Smooth muscle cell (in vitro differentiated cells): Measurements from ENCODE around the gene ABCC6. TPM values are rescaled to one million over a fixed set of nuclear protein-coding genes. Genes with fewer than 3 reads are reported as not detected.

Source experiments
- DNase-seq: peaks from one replicate; lab custom pipeline; 2025; ENCODE audit not compliant: unreplicated experiment; lab: John Stamatoyannopoulos, UW
- H2AFZ ChIP-seq: fragments of 200-600 bp; sonication (generic); 2 replicates; pipeline ENCODE4 v1.6.0; 2016; ENCODE audit warnings: antibody characterized with exemption, low read depth, mild to moderate bottlenecking
- H3F3A ChIP-seq: fragments of 200-600 bp; sonication (generic); 2 replicates; pipeline ENCODE4 v1.6.0; 2017; ENCODE audit warnings: antibody characterized with exemption, low read depth
- H3K27ac ChIP-seq: fragments of 200-600 bp; sonication (generic); 2 replicates; pipeline ENCODE4 v1.5.1; 2016; ENCODE audit warnings: low read depth, mild to moderate bottlenecking
- H3K27me3 ChIP-seq: fragments of 200-600 bp; sonication (generic); 2 replicates; pipeline ENCODE4 v1.6.1; 2016; ENCODE audit warnings: low read depth, mild to moderate bottlenecking
- H3K36me3 ChIP-seq: fragments of 200-600 bp; sonication (generic); 2 replicates; pipeline ENCODE4 v1.5.1; 2016; ENCODE audit warnings: low read depth
- H3K4me1 ChIP-seq: fragments of 200-600 bp; sonication (generic); 2 replicates; pipeline ENCODE4 v1.5.1; 2016; ENCODE audit warnings: low read depth
- H3K4me2 ChIP-seq: fragments of 200-600 bp; sonication (generic); 2 replicates; pipeline ENCODE4 v1.6.0; 2016; ENCODE audit warnings: mild to moderate bottlenecking
- H3K4me3 ChIP-seq: fragments of 200-600 bp; sonication (generic); 2 replicates; pipeline ENCODE4 v1.5.1; 2016; ENCODE audit warnings: mild to moderate bottlenecking
- H3K79me2 ChIP-seq: fragments of 200-600 bp; sonication (generic); 2 replicates; pipeline ENCODE4 v1.6.0; 2016; ENCODE audit warnings: low read depth, mild to moderate bottlenecking
- H3K9ac ChIP-seq: fragments of 200-600 bp; sonication (generic); 2 replicates; pipeline ENCODE4 v1.6.0; 2016; ENCODE audit warnings: low read depth
- H3K9me3 ChIP-seq: fragments of 200-600 bp; sonication (generic); replicated peaks from 2 replicates; pipeline ENCODE4 v1.5.1; 2016; ENCODE audit warnings: low read depth
- H4K20me1 ChIP-seq: fragments of 200-600 bp; sonication (generic); 2 replicates; pipeline ENCODE4 v1.6.0; 2016; ENCODE audit warnings: low read depth
- CTCF ChIP-seq: fragments of 200-600 bp; sonication (generic); IDR thresholded peaks from 2 replicates; pipeline ENCODE4 v1.5.1; 2017; ENCODE audit warnings: borderline replicate concordance, mild to moderate bottlenecking, antibody characterized with exemption; ENCODE audit not compliant: insufficient read depth, poor library complexity, severe bottlenecking
- WGBS: methylation state at CpG from one replicate; pipeline ENCODE4 v1.1.7; 2016; ENCODE audit warnings: low lambda C conversion rate; 5-methylcytosine and 5-hydroxymethylcytosine counted together
- polyA plus RNA-seq: library from polyadenylated mRNA; unstranded; fragments of >200 nt; fragmentation: Nextera tagmentation; extraction: Ambion mirVana; gene quantifications from 2 replicates; pipeline ENCODE4 v1.2.1, GENCODE V29; 2016
- total RNA-seq: library from RNA; depleted of rRNA; stranded (reverse); fragments of >200 nt; gene quantifications from 2 replicates; pipeline ENCODE4 v1.2.3, GENCODE V29; 2014

Gene ABCC6
- total and polyA plus RNA-seq, 2 experiments from 2014 or later = 0.94 to 1.9 TPM

GRCh38 chr16:16133943-16134604, 89.2 kb downstream of the ABCC6 start:
- WGBS = 96% methylated on average over 21 of the region's 21 CpGs
- Histone ChIP-seq H3K9ac (no peak overlapping the region), H3K4me2 (no peak overlapping the region), H3K9me3 (no peaks in the 10 kb centered on the region), H3K27ac (no peak overlapping the region), H3K4me1 (no peaks in the 10 kb centered on the region), H3K27me3 (no peaks in the 10 kb centered on the region), H3K36me3 (no peaks in the 10 kb centered on the region), H2AFZ (no peak overlapping the region), H3K79me2 (no peaks in the 10 kb centered on the region), H4K20me1 (no peaks in the 10 kb centered on the region), H3F3A (no peaks in the 10 kb centered on the region), H3K4me3 (no peak overlapping the region)
- no peak for TF ChIP-seq CTCF
- DNase-seq = no peak

GRCh38 chr16:16131659-16132058, 91.6 kb downstream of the ABCC6 start:
- Histone ChIP-seq H3K27ac (no peak overlapping the region), H3K36me3 (no peaks in the 10 kb centered on the region), H3K9me3 (no peaks in the 10 kb centered on the region), H3K9ac (no peak overlapping the region), H2AFZ (no peak overlapping the region), H4K20me1 (no peaks in the 10 kb centered on the region), H3K4me3 (no peak overlapping the region), H3K4me1 (no peaks in the 10 kb centered on the region), H3K4me2 (no peak overlapping the region), H3F3A (no peaks in the 10 kb centered on the region), H3K27me3 (no peaks in the 10 kb centered on the region), H3K79me2 (no peaks in the 10 kb centered on the region)
- no peak for TF ChIP-seq CTCF
- no peak for DNase-seq
- WGBS = 98% methylated on average over 15 of the region's 15 CpGs

GRCh38 chr16:16131204-16131603, 92.1 kb downstream of the ABCC6 start:
- Histone ChIP-seq H4K20me1 (no peaks in the 10 kb centered on the region), H3K4me3 (no peak overlapping the region), H3K4me2 (no peak overlapping the region), H3K9me3 (no peaks in the 10 kb centered on the region), H3K9ac (no peak overlapping the region), H3K4me1 (no peaks in the 10 kb centered on the region), H3F3A (no peaks in the 10 kb centered on the region), H3K27me3 (no peaks in the 10 kb centered on the region), H3K79me2 (no peaks in the 10 kb centered on the region), H3K36me3 (no peaks in the 10 kb centered on the region), H3K27ac (no peak overlapping the region), H2AFZ (no peak overlapping the region)
- WGBS = 93% methylated on average over 3 of the region's 3 CpGs
- no peak for DNase-seq
- TF ChIP-seq CTCF = no peak
